T-cell (primary cell): Measurements from ENCODE around the gene FTCDNL1. TPM values are rescaled to one million over a fixed set of nuclear protein-coding genes. Genes with fewer than 3 reads are reported as not detected.

ENCODE experiments used
- ATAC-seq, 4 experiments: fragments of 200-7000 bp in 3 of 4; fragments of 150-1000 bp in 1 of 4; cut with Tn5 transposase; replicated peaks in 1 of 4; 1 replicate in 3 of 4; 2 replicates in 1 of 4; pipeline ENCODE4 v1.10.0; 2021; ENCODE audit warnings: moderate library complexity in 3 of 4, mild to moderate bottlenecking in 2 of 4, moderate number of reproducible peaks in 1 of 4
- CTCF ChIA-PET, 2 donors: fragments of 300-600 bp; sonication (Branson Sonifier 250); formaldehyde crosslinking; loops; one replicate each; lab custom pipeline; 2022; ENCODE audit warnings: antibody characterized with exemption in 2 of 2; lab: Charles Lee
- POLR2A ChIA-PET, 2 donors: fragments of 300-600 bp; sonication (Branson Sonifier 250); formaldehyde crosslinking; loops; one replicate each; lab custom pipeline; 2022; ENCODE audit warnings: antibody characterized with exemption in 2 of 2; lab: Charles Lee
- DNase-seq, 35 experiments: peaks; one replicate each; pipeline versions ENCODE4 v3.0.0 to v3.0.0-alpha.2; 2013 to 2023
- H3K27ac ChIP-seq: one replicate; pipeline ENCODE4 v1.5.1; 2013; ENCODE audit warnings: low read length
- H3K27me3 ChIP-seq, 2 experiments: replicated peaks in 1 of 2; 1 replicate in 1 of 2; 2 replicates in 1 of 2; pipeline versions ENCODE4 v1.6.1 to v1.7.0; 2013; ENCODE audit warnings: low read length in 1 of 2, mixed read lengths in 1 of 2; ENCODE audit not compliant: control insufficient read depth in 2 of 2, insufficient read depth in 2 of 2; ENCODE audit errors: extremely low read depth in 1 of 2
- H3K36me3 ChIP-seq, 2 donors: 1 replicate in 1 of 2; 2 replicates in 1 of 2; pipeline versions ENCODE4 v1.6.1 to v1.7.0; 2013; ENCODE audit warnings: low read length in 1 of 2; ENCODE audit not compliant: control insufficient read depth in 2 of 2, insufficient read depth in 1 of 2; ENCODE audit errors: extremely low read depth in 1 of 2
- H3K4me1 ChIP-seq, 2 experiments: 1 replicate in 1 of 2; 2 replicates in 1 of 2; pipeline versions ENCODE4 v1.6.1 to v1.7.0; 2013; ENCODE audit warnings: low read length in 2 of 2, mixed read lengths in 1 of 2; ENCODE audit not compliant: insufficient read depth in 2 of 2, control insufficient read depth in 1 of 2; ENCODE audit errors: extremely low read depth in 1 of 2
- H3K4me3 ChIP-seq, 2 donors: 1 replicate in 1 of 2; 2 replicates in 1 of 2; pipeline versions ENCODE4 v1.5.1 to v1.7.0; 2013; ENCODE audit warnings: mild to moderate bottlenecking in 2 of 2, low read length in 1 of 2, moderate library complexity in 1 of 2; ENCODE audit not compliant: control insufficient read depth in 1 of 2; ENCODE audit errors: extremely low read depth in 1 of 2
- H3K9me3 ChIP-seq: 2 replicates; pipeline ENCODE4 v1.7.0; 2013
- H3K27ac Mint-ChIP-seq, 2 donors: one replicate each; pipeline ENCODE4 v1.8.0; 2020 to 2021; ENCODE audit warnings: mild to moderate bottlenecking in 2 of 2, mixed read lengths in 2 of 2
- H3K27me3 Mint-ChIP-seq, 2 donors: one replicate each; pipeline ENCODE4 v1.8.0; 2021 to 2022; ENCODE audit warnings: mixed read lengths in 2 of 2
- H3K36me3 Mint-ChIP-seq: one replicate; pipeline ENCODE4 v1.8.0; 2021; ENCODE audit warnings: mixed read lengths
- H3K4me1 Mint-ChIP-seq, 3 donors: one replicate each; pipeline ENCODE4 v1.8.0; 2020 to 2022; ENCODE audit warnings: mixed read lengths in 3 of 3, mild to moderate bottlenecking in 1 of 3
- H3K4me3 Mint-ChIP-seq, 3 donors: one replicate each; pipeline ENCODE4 v1.8.0; 2020 to 2022; ENCODE audit warnings: mild to moderate bottlenecking in 3 of 3, mixed read lengths in 3 of 3, moderate library complexity in 3 of 3
- H3K9me3 Mint-ChIP-seq, 3 donors: one replicate each; pipeline ENCODE4 v1.8.0; 2020 to 2022; ENCODE audit warnings: mixed read lengths in 3 of 3
- WGBS: methylation state at CpG from one replicate; pipeline ENCODE4 v1.1.5; 2013; ENCODE audit warnings: missing lambda C conversion rate; ENCODE audit not compliant: insufficient coverage; 5-methylcytosine and 5-hydroxymethylcytosine counted together
- total RNA-seq, 35 experiments: library from RNA in 6 of 35; stranded (reverse) in 6 of 35; fragments of 120-200 nt in 1 of 35; gene quantifications; one replicate each; pipeline versions ENCODE4 v1.2.1 to v1.2.4 and lab custom pipeline; 2013 to 2026

The FTCDNL1 gene
- total RNA-seq, 5 donors from 2014 or later (not counting 1 experiment from before 2014, with no cell fraction given), result 0.77 to 3.8 (median 2.6) TPM

- Mint-ChIP-seq H3K4me1 (no peaks in the 10 kb centered on the region), H3K4me3 (no peak overlapping the region), H3K9me3 (no peaks in the 10 kb centered on the region), H3K27me3 (no peaks in the 10 kb centered on the region), H3K27ac (no peak overlapping the region), H3K36me3 (peaks cover 5% of the 10 kb centered on the region)
- DNase-seq, result no peak
- Histone ChIP-seq H3K4me1 (no peaks in the 10 kb centered on the region), H3K27me3 (no peaks in the 10 kb centered on the region), H3K27ac (no peak overlapping the region), H3K36me3 (no peaks in the 10 kb centered on the region), H3K9me3 (no peaks in the 10 kb centered on the region), H3K4me3 (no peak overlapping the region)
- WGBS, result 90% methylated on average over 1 of the region's 3 CpGs
- POLR2A ChIA-PET, result no interaction called here
- ATAC-seq, result no peak
- CTCF ChIA-PET, result no interaction called here
Measured at GRCh38 chr2:199779589-199779988, 71.4 kb downstream of the FTCDNL1 start.

- no peak overlapping the region for H3K4me3 ChIP-seq
- H3K4me3 Mint-ChIP-seq, result no peak overlapping the region
- no peaks in the 10 kb centered on the region for H3K36me3 ChIP-seq
- DNase-seq (no peak), ATAC-seq (no peak)
- no peaks in the 10 kb centered on the region for H3K27me3 Mint-ChIP-seq
- H3K27me3 ChIP-seq, result no peaks in the 10 kb centered on the region
- no peak overlapping the region for H3K27ac ChIP-seq
- ChIA-PET CTCF (no interaction called here), POLR2A (no interaction called here)
- WGBS, result no CpG with 5 or more reads among the region's 3 CpGs
- no peaks in the 10 kb centered on the region for H3K4me1 ChIP-seq
- no peak overlapping the region for H3K27ac Mint-ChIP-seq
- H3K4me1 Mint-ChIP-seq, result no peaks in the 10 kb centered on the region
- peaks cover 5% of the 10 kb centered on the region for H3K36me3 Mint-ChIP-seq
- H3K9me3 ChIP-seq, result no peaks in the 10 kb centered on the region
- no peaks in the 10 kb centered on the region for H3K9me3 Mint-ChIP-seq
Measured at GRCh38 chr2:199778655-199779054, 72.3 kb downstream of the FTCDNL1 start.

- Histone ChIP-seq H3K27ac (no peak overlapping the region), H3K4me3 (no peak overlapping the region), H3K27me3 (no peaks in the 10 kb centered on the region), H3K4me1 (no peaks in the 10 kb centered on the region), H3K9me3 (no peaks in the 10 kb centered on the region), H3K36me3 (no peaks in the 10 kb centered on the region)
- ATAC-seq (no peak), DNase-seq (no peak)
- POLR2A ChIA-PET, result no interaction called here
- Mint-ChIP-seq H3K9me3 (no peaks in the 10 kb centered on the region), H3K27me3 (no peaks in the 10 kb centered on the region), H3K36me3 (peaks cover 5% of the 10 kb centered on the region), H3K4me3 (no peak overlapping the region), H3K27ac (no peak overlapping the region), H3K4me1 (no peaks in the 10 kb centered on the region)
- no CpG with 5 or more reads among the region's 2 CpGs for WGBS
- CTCF ChIA-PET, result interaction anchor here in 1 of 2 donors (0.5 kb wide), 1 partner anchor 49 kb away, joined by 3 read pairs; no protein-coding TSS in a partner anchor
Measured at GRCh38 chr2:199777916-199778315, 73.1 kb downstream of the FTCDNL1 start.

GRCh38 chr2:199777315-199777714 lies 73.7 kb downstream of the FTCDNL1 start:
- H3K27me3 Mint-ChIP-seq, result peaks cover 0 to 3% of the 10 kb centered on the region in 2 donors
- peaks cover 5% of the 10 kb centered on the region for H3K36me3 Mint-ChIP-seq
- no peak overlapping the region for H3K4me3 Mint-ChIP-seq
- Histone ChIP-seq H3K9me3 (no peaks in the 10 kb centered on the region), H3K27ac (no peak overlapping the region), H3K36me3 (no peaks in the 10 kb centered on the region), H3K4me3 (no peak overlapping the region), H3K27me3 (no peaks in the 10 kb centered on the region), H3K4me1 (no peaks in the 10 kb centered on the region)
- H3K4me1 Mint-ChIP-seq, result no peaks in the 10 kb centered on the region
- H3K27ac Mint-ChIP-seq, result no peak overlapping the region
- CTCF ChIA-PET, result interaction anchor here in 1 of 2 donors (0.5 kb wide), 1 partner anchor 48 kb away, joined by 3 read pairs; no protein-coding TSS in a partner anchor
- no CpG with 5 or more reads among the region's 1 CpG for WGBS
- POLR2A ChIA-PET, result no interaction called here
- ATAC-seq, result no peak
- DNase-seq, result no peak
- no peaks in the 10 kb centered on the region for H3K9me3 Mint-ChIP-seq

GRCh38 chr2:199775267-199775666 lies 75.7 kb downstream of the FTCDNL1 start:
- H3K9me3 Mint-ChIP-seq, result no peaks in the 10 kb centered on the region
- WGBS, result 94% methylated on average over 2 of the region's 3 CpGs
- CTCF ChIA-PET, result no interaction called here
- H3K9me3 ChIP-seq, result no peaks in the 10 kb centered on the region
- POLR2A ChIA-PET, result no interaction called here
- H3K4me3 ChIP-seq, result no peak overlapping the region
- no peaks in the 10 kb centered on the region for H3K4me1 ChIP-seq
- no peaks in the 10 kb centered on the region for H3K36me3 ChIP-seq
- H3K27me3 ChIP-seq, result no peaks in the 10 kb centered on the region
- no peak overlapping the region for H3K27ac Mint-ChIP-seq
- no peak overlapping the region for H3K27ac ChIP-seq
- peaks cover 5% of the 10 kb centered on the region for H3K36me3 Mint-ChIP-seq
- H3K27me3 Mint-ChIP-seq, result peaks cover 0 to 4% of the 10 kb centered on the region in 2 donors
- ATAC-seq, result no peak
- H3K4me3 Mint-ChIP-seq, result no peak overlapping the region
- no peak for DNase-seq
- H3K4me1 Mint-ChIP-seq, result no peaks in the 10 kb centered on the region

- H3K9me3 ChIP-seq, result no peaks in the 10 kb centered on the region
- no peaks in the 10 kb centered on the region for H3K4me1 ChIP-seq
- no peak for DNase-seq
- Mint-ChIP-seq H3K27me3 (peaks cover 0 to 4% of the 10 kb centered on the region in 2 donors), H3K4me1 (no peaks in the 10 kb centered on the region), H3K27ac (no peak overlapping the region), H3K9me3 (no peaks in the 10 kb centered on the region), H3K36me3 (peaks cover 5% of the 10 kb centered on the region), H3K4me3 (no peak overlapping the region)
- no peak for ATAC-seq
- 90% methylated on average over 8 of the region's 12 CpGs for WGBS
- no peaks in the 10 kb centered on the region for H3K36me3 ChIP-seq
- no peak overlapping the region for H3K27ac ChIP-seq
- no peak overlapping the region for H3K4me3 ChIP-seq
- H3K27me3 ChIP-seq, result no peaks in the 10 kb centered on the region
- CTCF ChIA-PET, result interaction anchor here in 1 of 2 donors (1.6 kb wide), 1 partner anchor 32 kb away, joined by 5 read pairs; no protein-coding TSS in a partner anchor
- POLR2A ChIA-PET, result interaction anchor here in 1 of 2 donors (0.5 kb wide), 1 partner anchor 22 kb away, joined by 3 read pairs; no protein-coding TSS in a partner anchor
Measured at GRCh38 chr2:199772035-199772976, 78.7 kb downstream of the FTCDNL1 start.
